ENCODE data around the gene SND1. TPM values are rescaled to one million over a fixed set of nuclear protein-coding genes. Genes with fewer than 3 reads are reported as not detected.

The SND1 gene
- total and polyA plus RNA-seq, 2 of the 4 experiments (the other 2 are of a cell fraction), result 154 to 294 TPM

GRCh38 chr7:127937066-127937680 lies 285.2 kb downstream of the SND1 start:
- peak overlapping the region; percentile 21; the same call in 1 of the 2 replicates for H2BK20ac ChIP-seq (ENCODE audit: low read depth, low read length)
- no peak overlapping the region for H3K4me2 ChIP-seq (ENCODE audit: low read depth, low read length)
- no peak overlapping the region for H3K4ac ChIP-seq (ENCODE audit: low read depth, low read length)
- H3K23ac ChIP-seq (ENCODE audit: low read depth, low read length), result peak overlapping the region; percentile 24; the same call in 1 of the 2 replicates
- no peak overlapping the region for H4K5ac ChIP-seq (ENCODE audit: low read depth, low read length)
- H2AK9ac ChIP-seq (replicated peaks; ENCODE audit: low read depth, low read length, poor library complexity), result no peak overlapping the region
- H3K36me3 ChIP-seq (ENCODE audit: control insufficient read depth, insufficient read depth, low read length), result peaks cover 2% of the 10 kb centered on the region; the same call in 1 of the 2 replicates
- H2BK120ac ChIP-seq (ENCODE audit: low read depth, low read length), result no peak overlapping the region
- peaks cover 39 to 71% of the 10 kb centered on the region in 2 experiments for H3K79me1 ChIP-seq (ENCODE audit: low read depth in 1 of 2, low read length in 2 of 2)
- intact Hi-C loops (cut with micrococcal nuclease) (no loop called here), dilution Hi-C loops (cut with HindIII; ENCODE audit: low sequenced_read_pairs, unreplicated experiment) (no loop called here), in situ Hi-C loops (cut with MboI; ENCODE audit: low sequenced_read_pairs) (no loop called here)
- BruUV-seq (replicated peaks), result no TSS peak
- CTCF ChIA-PET, result no interaction called here
- no peak overlapping the region for H2BK15ac ChIP-seq (ENCODE audit: low read depth, low read length)
- no peaks in the 10 kb centered on the region for H3K9me3 ChIP-seq (ENCODE audit: control insufficient read depth, insufficient read depth, low read length)
- no peak overlapping the region for H2BK5ac ChIP-seq (ENCODE audit: low read depth, low read length, poor library complexity, severe bottlenecking)
- no peak overlapping the region for H2AK5ac ChIP-seq (ENCODE audit: low read depth, low read length)
- H3K27me3 ChIP-seq (ENCODE audit: control insufficient read depth, insufficient read depth, low read length), result no peaks in the 10 kb centered on the region
- peaks cover 7% of the 10 kb centered on the region; the same call in 1 of the 2 replicates for H3K4me1 ChIP-seq (ENCODE audit: control insufficient read depth, insufficient read depth, low read length)
- H3K4me3 ChIP-seq (ENCODE audit: insufficient read depth, low read depth, low read length), result no peak overlapping the region
- no peak overlapping the region for H4K8ac ChIP-seq (ENCODE audit: low read depth in 2 of 2, low read length in 2 of 2)
- no peak overlapping the region for H3K9ac ChIP-seq (ENCODE audit: low read depth, low read length)
- WGBS, 2 experiments (ENCODE audit: extremely low coverage in 2 of 2, insufficient read length in 1 of 2), result no CpG with 5 or more reads among the region's 3 CpGs
- no peak overlapping the region for H3K18ac ChIP-seq (ENCODE audit: low read depth, low read length)
- H2AFZ ChIP-seq (replicated peaks; ENCODE audit: low read length, poor library complexity), result no peak overlapping the region
- no peak overlapping the region for H4K91ac ChIP-seq (ENCODE audit: insufficient read depth, low read depth, low read length)
- POLR2A ChIA-PET (ENCODE audit: unreplicated experiment), result no interaction called here
- ATAC-seq (ENCODE audit: low read depth) (no peak), DNase-seq (no peak)
- H3K27ac ChIP-seq (ENCODE audit: insufficient read depth, low read length), result no peak overlapping the region
- no peak for TF ChIP-seq MAZ (IDR thresholded peaks at IDR 0.05; ENCODE audit: borderline replicate concordance, low read depth, low read length)
- no peak for TF ChIP-seq MAFK (IDR thresholded peaks at IDR 0.05; ENCODE audit: low read depth, low read length)
- no peak for TF ChIP-seq RCOR1 (IDR thresholded peaks at IDR 0.05; ENCODE audit: insufficient replicate concordance, low read length)
- TF ChIP-seq ELK1 (IDR thresholded peaks at IDR 0.05; ENCODE audit: borderline replicate concordance, low read depth, low read length), result no peak
- no peak for TF ChIP-seq USF2 (IDR thresholded peaks at IDR 0.05; ENCODE audit: low read depth, low read length)
- no peak for TF ChIP-seq FOS (IDR thresholded peaks at IDR 0.05; ENCODE audit: low read depth, low read length)
- no peak for TF ChIP-seq RAD21 (IDR thresholded peaks at IDR 0.05; ENCODE audit: low read length)
- TF ChIP-seq POLR2A (IDR thresholded peaks at IDR 0.05; ENCODE audit: low read depth, low read length), result no peak
- no peak for TF ChIP-seq MXI1 (IDR thresholded peaks at IDR 0.05; ENCODE audit: borderline replicate concordance, low read depth, low read length)
- no peak for TF ChIP-seq BHLHE40 (IDR thresholded peaks at IDR 0.05; ENCODE audit: low read depth, low read length)
- no peak for TF ChIP-seq CEBPB (IDR thresholded peaks at IDR 0.05; ENCODE audit: low read depth, low read length)
- TF ChIP-seq NFE2L2 (IDR thresholded peaks at IDR 0.05; ENCODE audit: low read depth, low read length), result no peak
- TF ChIP-seq CTCF (conservative IDR thresholded peaks at IDR 0.05; ENCODE audit: low read depth, low read length), result no peak
- no peak for TF ChIP-seq RFX5 (IDR thresholded peaks at IDR 0.05; ENCODE audit: low read depth, low read length)
- TF ChIP-seq CHD1 (IDR thresholded peaks at IDR 0.05; ENCODE audit: low read depth, low read length), result no peak
- TF ChIP-seq SMC3 (IDR thresholded peaks at IDR 0.05; ENCODE audit: low read depth, low read length), result no peak
- H4K20me1 ChIP-seq (ENCODE audit: insufficient read depth, low read length), result peaks cover 22% of the 10 kb centered on the region
- H3K9me1 ChIP-seq (ENCODE audit: insufficient read depth, low read length), result peaks cover 27% of the 10 kb centered on the region
- H3K56ac ChIP-seq (ENCODE audit: extremely low read depth, insufficient read depth, low read length), result no peak overlapping the region
- H3K14ac ChIP-seq (replicated peaks; ENCODE audit: low read depth, low read length), result 0 out of 2 replicates have a peak overlapping the region, but pooled peaks have one; percentile 37
